H1 (cell line): Measurements from ENCODE around the gene TPSG1. TPM values are rescaled to one million over a fixed set of nuclear protein-coding genes. Genes with fewer than 3 reads are reported as not detected.

ENCODE experiments used
- CHD7 ChIP-seq: fragments of 300-600 bp; sonication (generic); IDR thresholded peaks from 2 replicates; pipeline ENCODE4 v1.7.1; 2012; ENCODE audit warnings: low read length, moderate library complexity, mild to moderate bottlenecking, inconsistent platforms; ENCODE audit not compliant: insufficient replicate concordance
- EP300 ChIP-seq, 2 experiments: IDR thresholded peaks; 1 replicate in 1 of 2; 2 replicates in 1 of 2; pipeline ENCODE4 v1.6.1; 2011 to 2012; ENCODE audit warnings: low read depth in 2 of 2, low read length in 2 of 2, mild to moderate bottlenecking in 2 of 2, borderline replicate concordance in 1 of 2, inconsistent platforms in 1 of 2, moderate library complexity in 1 of 2
- JUN ChIP-seq: IDR thresholded peaks from 2 replicates; pipeline ENCODE4 v1.6.1; 2011; ENCODE audit warnings: low read depth, mild to moderate bottlenecking, improper control_type of control experiment, low read length
- JUND ChIP-seq: IDR thresholded peaks from 2 replicates; pipeline ENCODE4 v1.6.1; 2011; ENCODE audit warnings: mild to moderate bottlenecking, improper control_type of control experiment, low read length
- KDM4A ChIP-seq: IDR thresholded peaks from one replicate; pipeline ENCODE4 v1.7.1; 2012; ENCODE audit warnings: low read depth, mild to moderate bottlenecking, moderate library complexity, low read length, inconsistent platforms; ENCODE audit not compliant: severe bottlenecking
- MAFK ChIP-seq: IDR thresholded peaks from 2 replicates; pipeline ENCODE4 v1.6.1; 2012; ENCODE audit warnings: low read depth, mild to moderate bottlenecking, improper control_type of control experiment, low read length
- NRF1 ChIP-seq: IDR thresholded peaks from 2 replicates; pipeline ENCODE4 v1.6.1; 2011; ENCODE audit warnings: mild to moderate bottlenecking, low read depth, low read length, improper control_type of control experiment
- POLR2A ChIP-seq, 2 experiments: IDR thresholded peaks; 1 replicate in 1 of 2; 2 replicates in 1 of 2; pipeline ENCODE4 v1.6.1; 2011; ENCODE audit warnings: low read depth in 2 of 2, low read length in 2 of 2, mild to moderate bottlenecking in 2 of 2; ENCODE audit errors: control extremely low read depth in 1 of 2
- RAD21 ChIP-seq, 2 experiments: IDR thresholded peaks in 1 of 2; conservative IDR thresholded peaks in 1 of 2; 2 replicates each; pipeline ENCODE4 v1.6.1; 2011; ENCODE audit warnings: low read depth in 2 of 2, low read length in 2 of 2, improper control_type of control experiment in 1 of 2, inconsistent platforms in 1 of 2, mild to moderate bottlenecking in 1 of 2, moderate library complexity in 1 of 2
- RFX5 ChIP-seq: IDR thresholded peaks from 2 replicates; pipeline ENCODE4 v1.6.1; 2011; ENCODE audit warnings: low read depth, low read length, improper control_type of control experiment, borderline replicate concordance
- RNF2 ChIP-seq: fragments of 200-900, 300-1000 bp; sonication (generic); IDR thresholded peaks from 2 replicates; pipeline ENCODE4 v1.7.1; 2016; ENCODE audit warnings: borderline replicate concordance, low read depth, mild to moderate bottlenecking, antibody characterized with exemption, low read length; ENCODE audit not compliant: poor library complexity, severe bottlenecking; ENCODE audit errors: missing control alignments
- polyA plus RNA-seq, 7 experiments: library from polyadenylated mRNA; depleted of rRNA in 3 of 7; stranded (reverse) in 5 of 7; unstranded in 2 of 7; fragments of >200 nt in 5 of 7; fragments of 200-250 nt in 2 of 7; gene quantifications; 1 replicate in 5 of 7; 2 replicates in 1 of 7; 4 replicates in 1 of 7; pipeline versions ENCODE4 v1.2.1 to v1.2.3, GENCODE V29; 2011 to 2013; ENCODE audit warnings: missing spikeins in 2 of 7, mixed read lengths in 2 of 7
- total RNA-seq: library from RNA; stranded (reverse); fragmentation: NEBNext Ultra II Directional; extraction: Animal tissue kit (Norgen Biotek cat#: 25700); gene quantifications from 2 replicates; pipeline ENCODE4 v1.2.1, GENCODE V29; 2021

TPSG1 gene
- total and polyA plus RNA-seq, 2 of the 8 experiments (the other 6 are each of a cell fraction or from before 2014, with no cell fraction given) = not detected

GRCh38 chr16:1201444-1201843 is 23.6 kb downstream of the TPSG1 start (continued):
- TF ChIP-seq CHD7 = no peak
- no peak for TF ChIP-seq EP300 (IDR thresholded peaks at IDR 0.05; ENCODE audit: borderline replicate concordance in 1 of 2, low read depth in 2 of 2, low read length in 2 of 2)
- no peak for TF ChIP-seq RFX5
- TF ChIP-seq RAD21 (IDR thresholded peaks at IDR 0.05 in 1 of 2, conservative IDR thresholded peaks at IDR 0.05 in 1 of 2; ENCODE audit: low read depth in 2 of 2, low read length in 2 of 2) = no peak
- no peak for TF ChIP-seq KDM4A
- no peak for TF ChIP-seq NRF1
- TF ChIP-seq JUND = no peak
- no peak for TF ChIP-seq MAFK
- no peak for TF ChIP-seq RNF2
- TF ChIP-seq JUN = no peak
- TF ChIP-seq POLR2A (IDR thresholded peaks at IDR 0.05; ENCODE audit: control extremely low read depth in 1 of 2, low read depth in 2 of 2, low read length in 2 of 2) = no peak
